ENCODE data around the gene LYST.

The LYST gene

DNA sequence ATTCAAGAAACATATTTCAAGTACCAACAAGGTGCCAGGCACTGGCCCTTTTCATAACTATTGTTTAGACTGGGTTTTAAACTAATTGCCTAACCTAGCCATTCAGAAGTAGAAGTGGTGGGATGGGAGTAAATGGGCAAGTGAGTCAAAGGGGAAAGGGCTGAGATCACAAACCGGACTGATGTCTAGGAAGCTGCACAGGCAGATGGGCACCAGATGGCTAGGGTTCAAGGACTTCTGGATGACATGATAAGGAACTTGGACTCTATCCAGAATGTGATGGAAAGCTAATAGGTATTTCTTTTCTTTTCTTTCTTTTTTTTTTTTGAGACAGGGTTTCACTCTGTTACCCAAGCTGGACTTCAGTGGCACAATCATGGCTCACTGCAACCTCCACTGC lies 46.6 kb downstream of the LYST start:
- no peak for TF ChIP-seq Cebpa-rat (IDR thresholded peaks at IDR 0.05)
- peaks cover 0 to 74% (median 40%) of the 10 kb centered on the region in 11 experiments; a peak in 15 of 22 replicates for H3K36me3 ChIP-seq
- H3K9ac ChIP-seq = no peak overlapping the region

DNA sequence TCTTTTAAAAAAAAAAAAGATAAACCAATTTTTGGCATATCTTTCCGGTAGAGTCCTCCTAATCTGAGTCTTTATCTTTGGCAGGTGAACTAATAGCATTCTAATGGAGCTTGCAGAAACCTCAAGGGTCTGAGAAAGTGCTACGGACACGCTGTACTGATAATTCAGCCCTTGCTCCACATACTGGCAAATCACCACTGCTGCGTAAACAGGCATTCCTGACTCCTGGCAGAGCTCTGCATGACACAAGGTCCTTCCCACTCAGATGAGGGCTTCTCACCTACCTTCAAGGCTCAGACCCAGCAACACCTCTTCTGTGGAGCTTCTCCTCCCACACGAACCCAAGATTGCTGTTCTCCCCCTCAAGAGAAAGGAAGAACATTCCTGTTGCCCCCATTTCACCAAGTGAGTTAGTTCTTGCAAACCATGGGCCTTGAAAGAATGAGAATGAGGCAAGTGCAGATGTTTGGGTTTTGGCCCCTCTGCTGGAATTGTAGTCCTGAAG lies 48.0 kb downstream of the LYST start:
- Histone ChIP-seq H3K27ac (0 out of 22 replicates have a peak overlapping the region, but pooled peaks of 3 of the 11 experiments have one; percentile 21 to 32 (median 27)), H3K27me3 (no peaks in the 10 kb centered on the region), H3K9ac (no peak overlapping the region), H3K4me2 (no peak overlapping the region), H3K9me3 (replicated peaks in 1 of 11) (no peaks in the 10 kb centered on the region), H3K4me3 (no peak overlapping the region), H3K4me1 (peaks cover 0 to 20% (median 1%) of the 10 kb centered on the region in 10 experiments; a peak in 4 of 20 replicates), H4K20me1 (peaks cover 0 to 11% (median 0%) of the 10 kb centered on the region in 11 experiments; a peak in 3 of 22 replicates), H3K36me3 (peaks cover 0 to 74% (median 31%) of the 10 kb centered on the region in 11 experiments; a peak in 14 of 22 replicates)
- no peak for TF ChIP-seq Cebpa-rat (IDR thresholded peaks at IDR 0.05)

More for the DNA sequence above, 46.6 kb downstream of the LYST start:
- H3K4me2 ChIP-seq = no peak overlapping the region
- H3K27me3 ChIP-seq = no peaks in the 10 kb centered on the region
- no peaks in the 10 kb centered on the region for H3K9me3 ChIP-seq (replicated peaks in 1 of 11)
- H4K20me1 ChIP-seq = peaks cover 0 to 9% (median 0%) of the 10 kb centered on the region in 11 experiments; a peak in 2 of 22 replicates
- H3K4me1 ChIP-seq = peaks cover 0 to 14% (median 1%) of the 10 kb centered on the region in 10 experiments; a peak in 4 of 20 replicates
- H3K27ac ChIP-seq = no peak overlapping the region; a peak in 1 of 22 replicates
- no peak overlapping the region for H3K4me3 ChIP-seq

DNA sequence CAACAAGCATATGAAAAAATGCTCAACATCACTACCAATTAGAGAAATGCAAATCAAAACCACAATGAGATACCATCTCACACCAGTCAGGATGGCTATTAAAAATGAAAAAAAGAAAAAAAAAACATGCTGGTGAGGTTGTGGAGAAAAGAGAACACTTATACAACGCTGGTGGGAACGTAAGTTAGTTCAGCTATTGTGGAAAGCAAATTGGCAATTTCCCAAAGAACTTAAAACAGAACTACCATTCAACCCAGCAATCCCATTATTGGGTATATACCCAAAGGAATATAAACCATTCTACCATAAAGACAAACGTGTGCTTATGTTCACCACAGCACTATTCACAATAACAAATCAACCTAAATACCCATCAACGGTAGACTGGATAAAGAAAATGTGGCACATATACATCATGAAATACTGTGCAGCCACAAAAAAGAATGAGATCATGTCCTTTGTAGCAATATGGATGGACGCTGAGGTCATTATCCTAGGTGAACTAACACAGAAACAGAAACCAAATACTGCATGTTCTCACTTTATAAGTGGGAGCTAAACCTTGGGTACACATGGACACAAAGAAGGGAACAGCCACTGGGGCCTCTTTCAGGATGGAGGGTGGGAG lies 49.5 kb downstream of the LYST start:
- H4K20me1 ChIP-seq = peaks cover 0 to 11% (median 0%) of the 10 kb centered on the region in 11 experiments; a peak in 3 of 22 replicates

DNA sequence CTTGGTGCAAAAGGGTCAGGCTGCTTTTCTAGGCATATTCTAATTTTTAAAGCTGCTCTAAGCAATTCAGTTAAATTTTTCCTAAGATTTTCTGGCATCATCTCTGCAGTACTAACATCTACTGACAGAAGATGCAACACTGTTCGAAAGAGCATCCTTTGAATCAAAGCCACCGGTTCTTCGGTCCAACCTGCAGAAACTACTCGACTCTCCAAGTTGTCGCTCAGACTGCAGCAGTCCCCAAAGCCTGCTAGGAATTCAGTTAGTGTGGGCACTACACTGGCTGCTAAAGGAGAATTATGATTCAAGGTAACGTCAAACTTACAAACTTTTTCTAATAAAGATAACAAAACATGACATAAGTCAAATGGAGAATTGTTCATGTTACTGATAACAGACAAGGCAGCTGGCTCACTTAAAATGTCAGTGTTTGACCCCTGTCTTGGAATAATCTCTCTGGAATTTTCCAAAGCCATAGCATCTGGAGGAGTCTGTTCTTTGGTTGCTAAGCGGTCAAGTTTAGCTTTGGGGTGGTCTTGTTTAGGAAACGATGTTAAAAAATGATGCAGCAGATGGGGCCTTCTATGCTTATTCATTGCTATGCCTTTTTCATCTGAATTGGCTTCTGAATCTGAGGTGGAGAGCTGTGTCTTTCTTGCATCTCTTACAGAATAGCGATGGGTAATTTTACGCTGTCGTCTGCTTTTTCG lies 56.9 kb downstream of the LYST start:
- Histone ChIP-seq H3K27me3 (no peaks in the 10 kb centered on the region), H3K9ac (no peak overlapping the region), H3K36me3 (peaks cover 0 to 93% (median 71%) of the 10 kb centered on the region in 11 experiments; a peak in 16 of 22 replicates), H3K4me2 (no peak overlapping the region), H3K4me3 (no peak overlapping the region), H3K9me3 (replicated peaks in 1 of 11) (no peaks in the 10 kb centered on the region), H3K27ac (no peak overlapping the region), H3K4me1 (peaks cover 0 to 4% (median 0%) of the 10 kb centered on the region in 10 experiments; a peak in 2 of 20 replicates), H4K20me1 (peaks cover 0 to 6% (median 0%) of the 10 kb centered on the region in 11 experiments; a peak in 1 of 22 replicates)
- no peak for TF ChIP-seq Cebpa-rat (IDR thresholded peaks at IDR 0.05)

More for the DNA sequence above, 49.5 kb downstream of the LYST start:
- no peak overlapping the region for H3K27ac ChIP-seq
- peaks cover 0 to 74% (median 28%) of the 10 kb centered on the region in 11 experiments; a peak in 12 of 22 replicates for H3K36me3 ChIP-seq
- no peak overlapping the region for H3K4me2 ChIP-seq
- H3K27me3 ChIP-seq = no peaks in the 10 kb centered on the region
- no peak overlapping the region for H3K4me3 ChIP-seq
- no peak overlapping the region for H3K9ac ChIP-seq
- TF ChIP-seq Cebpa-rat (IDR thresholded peaks at IDR 0.05) = no peak
- H3K9me3 ChIP-seq (replicated peaks in 1 of 11) = no peaks in the 10 kb centered on the region
- peaks cover 0 to 14% (median 1%) of the 10 kb centered on the region in 10 experiments; a peak in 4 of 20 replicates for H3K4me1 ChIP-seq

DNA sequence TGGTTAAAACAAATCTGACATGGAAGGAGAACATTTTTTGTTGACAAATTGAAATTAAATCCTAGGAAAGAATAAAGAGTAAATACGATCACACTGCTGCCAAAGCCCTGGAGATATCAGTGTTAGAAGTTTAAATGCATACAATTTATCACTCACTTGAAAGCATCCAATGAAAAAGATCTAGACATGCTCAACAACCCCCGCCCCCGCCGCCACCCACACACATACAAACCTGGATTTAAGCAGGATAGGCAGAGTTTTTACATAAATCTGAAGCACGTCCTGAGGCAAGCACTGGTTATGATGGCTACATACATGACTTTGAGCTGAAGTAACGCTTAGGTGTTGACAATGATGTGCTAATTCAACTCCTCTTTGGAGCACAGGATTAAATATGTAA lies 58.5 kb downstream of the LYST start:
- no peak for TF ChIP-seq Cebpa-rat (IDR thresholded peaks at IDR 0.05)
- Histone ChIP-seq H3K4me3 (no peak overlapping the region), H4K20me1 (no peaks in the 10 kb centered on the region), H3K4me1 (no peaks in the 10 kb centered on the region), H3K27me3 (no peaks in the 10 kb centered on the region), H3K27ac (no peak overlapping the region), H3K36me3 (peaks cover 0 to 87% (median 73%) of the 10 kb centered on the region in 11 experiments; a peak in 16 of 22 replicates), H3K4me2 (no peak overlapping the region), H3K9ac (no peak overlapping the region), H3K9me3 (replicated peaks in 1 of 11) (no peaks in the 10 kb centered on the region)

DNA sequence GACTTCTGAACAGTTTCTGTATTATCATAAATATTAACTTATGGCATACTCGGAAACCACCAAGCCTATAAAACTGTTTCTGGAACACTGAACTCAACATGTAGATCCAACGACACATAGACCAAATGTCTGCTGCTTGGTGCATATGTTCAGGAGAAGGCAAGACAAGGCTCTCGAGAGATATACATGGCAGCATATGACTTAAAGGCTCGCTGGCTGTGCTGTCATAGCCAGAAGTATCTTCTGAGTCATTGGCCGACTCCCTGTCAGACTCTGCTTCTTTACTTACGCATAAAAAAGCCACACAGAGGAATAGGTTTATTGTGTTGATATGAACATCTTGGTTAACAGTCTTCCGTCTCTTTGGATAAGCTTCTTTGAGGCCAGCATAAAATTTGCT lies 60.6 kb downstream of the LYST start:
- Histone ChIP-seq H3K9ac (no peak overlapping the region), H3K4me3 (no peak overlapping the region), H4K20me1 (no peaks in the 10 kb centered on the region), H3K27ac (no peak overlapping the region), H3K4me2 (no peak overlapping the region), H3K27me3 (no peaks in the 10 kb centered on the region), H3K36me3 (peaks cover 0 to 86% (median 78%) of the 10 kb centered on the region in 11 experiments; a peak in 16 of 22 replicates), H3K9me3 (replicated peaks in 1 of 11) (no peaks in the 10 kb centered on the region), H3K4me1 (no peaks in the 10 kb centered on the region)
- no peak for TF ChIP-seq Cebpa-rat (IDR thresholded peaks at IDR 0.05)

DNA sequence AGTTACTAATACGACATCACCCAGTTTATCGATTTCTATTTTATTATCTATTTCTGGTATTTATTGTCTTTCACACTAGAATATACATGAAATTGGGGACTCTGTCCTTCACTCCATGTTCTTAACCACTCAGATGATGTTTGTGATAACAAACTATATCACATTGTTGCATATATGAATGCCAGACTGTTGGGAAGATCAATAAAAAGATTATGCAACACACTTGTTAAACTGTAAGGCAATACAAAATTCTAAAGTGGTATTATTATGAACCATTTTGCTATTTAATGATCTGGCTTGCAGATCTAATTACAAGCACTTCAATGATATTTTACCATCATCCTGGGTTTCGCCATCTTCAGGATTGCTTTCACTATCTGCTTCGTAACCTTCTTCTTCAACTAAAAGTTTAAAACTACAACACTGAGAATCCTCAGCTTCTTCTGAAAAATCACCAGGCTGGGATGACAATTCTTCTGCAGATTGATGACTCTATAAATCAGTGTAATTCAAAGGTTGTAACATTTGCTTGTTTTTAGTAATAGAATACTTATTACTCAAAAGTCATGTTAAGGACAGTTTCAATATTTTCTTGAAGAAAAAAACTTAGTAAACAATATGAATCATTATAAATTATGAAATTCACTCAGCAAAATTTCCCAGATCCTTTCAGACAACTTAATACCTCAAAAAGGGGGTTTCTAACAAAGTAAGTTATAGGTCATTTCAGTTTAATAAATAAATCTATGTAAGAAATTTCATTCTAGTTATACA lies 63.9 kb downstream of the LYST start:
- Histone ChIP-seq H3K4me1 (no peaks in the 10 kb centered on the region), H3K4me2 (no peak overlapping the region)

DNA sequence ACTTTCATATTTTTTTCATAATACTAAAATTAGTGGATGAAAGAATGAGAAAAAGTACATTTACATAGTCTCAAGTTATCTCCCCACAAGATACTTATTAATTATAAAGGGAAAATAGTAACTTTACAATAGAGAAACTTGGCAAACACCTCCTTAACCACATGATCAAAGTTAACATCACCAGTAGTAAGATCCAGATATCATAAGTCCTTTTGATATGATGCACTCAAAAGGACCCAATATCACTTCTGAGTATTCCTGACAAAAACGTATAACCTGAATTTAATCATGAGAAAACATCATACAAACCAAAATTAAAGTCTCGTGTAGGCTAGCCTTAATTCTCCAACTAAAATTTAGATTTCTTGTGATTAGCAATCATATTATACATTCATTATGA lies 67.4 kb downstream of the LYST start:
- Histone ChIP-seq H3K9ac (no peak overlapping the region), H3K27me3 (no peaks in the 10 kb centered on the region), H3K4me3 (no peak overlapping the region), H3K9me3 (replicated peaks in 1 of 11) (peaks cover 0 to 18% (median 15%) of the 10 kb centered on the region in 11 experiments; a peak in 21 of 22 replicates), H3K4me2 (no peak overlapping the region), H3K4me1 (no peaks in the 10 kb centered on the region), H4K20me1 (0 out of 22 replicates have a peak, but pooled peaks cover 0 to 5% (median 0%) of the 10 kb centered on the region in 11 experiments), H3K36me3 (peaks cover 6 to 88% (median 82%) of the 10 kb centered on the region in 11 experiments; a peak in 20 of 22 replicates), H3K27ac (no peak overlapping the region)
- TF ChIP-seq Cebpa-rat (IDR thresholded peaks at IDR 0.05) = no peak

More for the DNA sequence above, 63.9 kb downstream of the LYST start:
- Histone ChIP-seq H3K9ac (no peak overlapping the region), H3K9me3 (replicated peaks in 1 of 11) (no peaks in the 10 kb centered on the region), H4K20me1 (no peaks in the 10 kb centered on the region), H3K36me3 (peaks cover 0 to 87% (median 78%) of the 10 kb centered on the region in 11 experiments; a peak in 17 of 22 replicates), H3K27me3 (no peaks in the 10 kb centered on the region), H3K4me3 (no peak overlapping the region), H3K27ac (no peak overlapping the region)
- no peak for TF ChIP-seq Cebpa-rat (IDR thresholded peaks at IDR 0.05)

All from BLaER1 treated with 17β-estradiol and CSF1 and Interleukin-3, amounts not matched to agents 10 nM and 100 nM (cell line).